ENCODE results near the gene TPST1. TPM values are rescaled to one million over a fixed set of nuclear protein-coding genes. Genes with fewer than 3 reads are reported as not detected.

TPST1 gene
- total RNA-seq, 2 experiments from 2014 or later, result 1.9 to 2.6 TPM

- ATAC-seq (ENCODE audit: poor library complexity), result no peak
- H3K36me3 Mint-ChIP-seq (ENCODE audit: low read depth), result no peaks in the 10 kb centered on the region
- H3K4me3 ChIP-seq (ENCODE audit: low read length), result no peak overlapping the region
- H3K27ac ChIP-seq (ENCODE audit: low read depth in 1 of 2, low read length in 2 of 2), result no peak overlapping the region
- peaks cover 2 to 10% of the 10 kb centered on the region in 2 experiments for H3K27me3 ChIP-seq (ENCODE audit: control insufficient read depth in 1 of 2, insufficient read depth in 2 of 2, low read length in 2 of 2)
- ChIA-PET CTCF (no interaction called here), POLR2A (no interaction called here)
- H3K27ac Mint-ChIP-seq, result no peak overlapping the region
- H3K4me1 ChIP-seq (ENCODE audit: insufficient read depth, low read length), result peaks cover 3% of the 10 kb centered on the region
- no peak for TF ChIP-seq CTCF (IDR thresholded peaks at IDR 0.05)
- peaks cover 0 to 4% of the 10 kb centered on the region in 2 experiments for H3K9me3 ChIP-seq (ENCODE audit: control insufficient read depth in 1 of 2, insufficient read depth in 1 of 2, low read length in 2 of 2)
- peaks cover 14% of the 10 kb centered on the region for H3K27me3 Mint-ChIP-seq
- DNase-seq, result no peak
- intact Hi-C loops (cut with DNase I, micrococcal nuclease), result no loop called here
- peaks cover 26% of the 10 kb centered on the region for H3K4me1 Mint-ChIP-seq (ENCODE audit: low read depth)
- no peak overlapping the region for H3K4me3 Mint-ChIP-seq
- H3K9me3 Mint-ChIP-seq, result no peaks in the 10 kb centered on the region
- H3K36me3 ChIP-seq (ENCODE audit: insufficient read depth, low read length), result no peaks in the 10 kb centered on the region
These were observed 6.3 kb downstream of the TPST1 start for GRCh38 chr7:66211429-66211828.

GRCh38 chr7:66213637-66214036 lies 8.5 kb downstream of the TPST1 start:
- Mint-ChIP-seq H3K4me3 (no peak overlapping the region), H3K4me1 (ENCODE audit: low read depth) (peaks cover 9% of the 10 kb centered on the region), H3K27ac (no peak overlapping the region), H3K9me3 (no peaks in the 10 kb centered on the region), H3K27me3 (peaks cover 12% of the 10 kb centered on the region), H3K36me3 (ENCODE audit: low read depth) (no peaks in the 10 kb centered on the region)
- Histone ChIP-seq H3K4me1 (ENCODE audit: insufficient read depth, low read length) (no peaks in the 10 kb centered on the region), H3K4me3 (ENCODE audit: low read length) (no peak overlapping the region), H3K27me3 (ENCODE audit: control insufficient read depth in 1 of 2, insufficient read depth in 2 of 2, low read length in 2 of 2) (no peaks in the 10 kb centered on the region), H3K27ac (ENCODE audit: low read depth in 1 of 2, low read length in 2 of 2) (no peak overlapping the region), H3K36me3 (ENCODE audit: insufficient read depth, low read length) (no peaks in the 10 kb centered on the region), H3K9me3 (ENCODE audit: control insufficient read depth in 1 of 2, insufficient read depth in 1 of 2, low read length in 2 of 2) (peaks cover 0 to 4% of the 10 kb centered on the region in 2 experiments)
- ChIA-PET POLR2A (no interaction called here), CTCF (no interaction called here)
- DNase-seq (no peak), ATAC-seq (ENCODE audit: poor library complexity) (no peak)
- intact Hi-C loops (cut with DNase I, micrococcal nuclease), result no loop called here
- TF ChIP-seq CTCF (IDR thresholded peaks at IDR 0.05), result no peak

- intact Hi-C loops (cut with DNase I, micrococcal nuclease), result no loop called here
- Histone ChIP-seq H3K9me3 (ENCODE audit: control insufficient read depth in 1 of 2, insufficient read depth in 1 of 2, low read length in 2 of 2) (peaks cover 0 to 4% of the 10 kb centered on the region in 2 experiments), H3K27me3 (ENCODE audit: control insufficient read depth in 1 of 2, insufficient read depth in 2 of 2, low read length in 2 of 2) (peaks cover 0 to 3% of the 10 kb centered on the region in 2 experiments), H3K36me3 (ENCODE audit: insufficient read depth, low read length) (no peaks in the 10 kb centered on the region), H3K4me1 (ENCODE audit: insufficient read depth, low read length) (no peaks in the 10 kb centered on the region), H3K4me3 (ENCODE audit: low read length) (no peak overlapping the region), H3K27ac (ENCODE audit: low read depth in 1 of 2, low read length in 2 of 2) (no peak overlapping the region)
- POLR2A ChIA-PET, result no interaction called here
- Mint-ChIP-seq H3K27ac (no peak overlapping the region), H3K4me3 (no peak overlapping the region), H3K27me3 (peaks cover 16% of the 10 kb centered on the region), H3K4me1 (ENCODE audit: low read depth) (peaks cover 9% of the 10 kb centered on the region), H3K9me3 (no peaks in the 10 kb centered on the region), H3K36me3 (ENCODE audit: low read depth) (no peaks in the 10 kb centered on the region)
- ATAC-seq (ENCODE audit: poor library complexity), result no peak
- CTCF ChIA-PET, result no interaction called here
- DNase-seq, result no peak
- TF ChIP-seq CTCF (IDR thresholded peaks at IDR 0.05), result no peak
These were observed 11.6 kb downstream of the TPST1 start for GRCh38 chr7:66216687-66217086.

All from CD4-positive, alpha-beta T cell (primary cell).